Natural killer cell (primary cell): Measurements from ENCODE around the gene M1AP. TPM values are rescaled to one million over a fixed set of nuclear protein-coding genes. Genes with fewer than 3 reads are reported as not detected.

Experiments
- ATAC-seq, 3 donors: fragments of 150-1000 bp in 2 of 3; fragments of 200-7000 bp in 1 of 3; cut with Tn5 transposase; 1 replicate in 1 of 3; 2 replicates in 2 of 3; pipeline ENCODE4 v1.10.0; 2021; ENCODE audit warnings: mild to moderate bottlenecking in 2 of 3, moderate library complexity in 2 of 3
- DNase-seq, 2 donors: peaks; one replicate each; pipeline versions ENCODE4 v3.0.0 to v3.0.0-alpha.2; 2013 to 2021; ENCODE audit warnings: mixed read lengths in 1 of 2
- H3K27ac ChIP-seq: one replicate; pipeline ENCODE4 v1.5.1; 2013; ENCODE audit warnings: mild to moderate bottlenecking, low read length
- H3K27me3 ChIP-seq: one replicate; pipeline ENCODE4 v1.6.1; 2013; ENCODE audit warnings: low read length; ENCODE audit not compliant: control insufficient read depth, insufficient read depth
- H3K36me3 ChIP-seq: one replicate; pipeline ENCODE4 v1.6.1; 2013; ENCODE audit warnings: low read length; ENCODE audit not compliant: control insufficient read depth, insufficient read depth
- H3K4me1 ChIP-seq: one replicate; pipeline ENCODE4 v1.6.1; 2013; ENCODE audit warnings: low read length; ENCODE audit not compliant: control insufficient read depth, insufficient read depth
- H3K4me3 ChIP-seq: one replicate; pipeline ENCODE4 v1.5.1; 2013; ENCODE audit warnings: low read length
- H3K9me3 ChIP-seq: one replicate; pipeline ENCODE4 v1.6.1; 2013; ENCODE audit warnings: low read length; ENCODE audit not compliant: control insufficient read depth, insufficient read depth
- H3K27ac Mint-ChIP-seq, 2 donors: one replicate each; pipeline ENCODE4 v1.8.0; 2022; ENCODE audit warnings: mild to moderate bottlenecking in 2 of 2, mixed read lengths in 2 of 2, moderate library complexity in 1 of 2
- H3K27me3 Mint-ChIP-seq, 2 donors: one replicate each; pipeline ENCODE4 v1.8.0; 2022; ENCODE audit warnings: low read depth in 2 of 2, mixed read lengths in 2 of 2
- H3K36me3 Mint-ChIP-seq: one replicate; pipeline ENCODE4 v1.8.0; 2022; ENCODE audit warnings: mixed read lengths
- H3K4me1 Mint-ChIP-seq, 2 donors: one replicate each; pipeline ENCODE4 v1.8.0; 2022; ENCODE audit warnings: mixed read lengths in 2 of 2
- H3K4me3 Mint-ChIP-seq: one replicate; pipeline ENCODE4 v1.8.0; 2022; ENCODE audit warnings: mild to moderate bottlenecking, moderate library complexity, mixed read lengths
- H3K9me3 Mint-ChIP-seq, 2 donors: one replicate each; pipeline ENCODE4 v1.8.0; 2022; ENCODE audit warnings: mixed read lengths in 2 of 2
- CTCF ChIP-seq: fragments of 200-600 bp; IDR thresholded peaks from one replicate; pipeline ENCODE4 v1.8.0; 2022; ENCODE audit warnings: antibody characterized with exemption
- WGBS: methylation state at CpG from one replicate; pipeline ENCODE4 v1.1.7; 2013; ENCODE audit warnings: missing lambda C conversion rate; ENCODE audit not compliant: insufficient coverage; 5-methylcytosine and 5-hydroxymethylcytosine counted together
- intact Hi-C: fragments of 100-400 bp; cut with micrococcal nuclease; formaldehyde crosslinking; loops from one replicate; pipeline ENCODE4 v1.14.2; 2022
- total RNA-seq, 4 donors: library from RNA; stranded (reverse); fragments of 120-200 nt in 1 of 4; gene quantifications; one replicate each; pipeline versions ENCODE4 v1.2.3 to v1.2.4, GENCODE V29; 2013 to 2022

The M1AP gene
- total RNA-seq, 3 donors from 2014 or later (not counting 1 experiment from before 2014, with no cell fraction given): not detected

- Histone ChIP-seq H3K27ac (no peak overlapping the region), H3K4me1 (no peaks in the 10 kb centered on the region), H3K36me3 (no peaks in the 10 kb centered on the region), H3K4me3 (no peak overlapping the region), H3K9me3 (no peaks in the 10 kb centered on the region), H3K27me3 (no peaks in the 10 kb centered on the region)
- DNase-seq (peak in 1 of 2 donors; percentile 63), ATAC-seq (peak in 2 of 3 donors; percentile 59 to 64)
- Mint-ChIP-seq H3K36me3 (no peaks in the 10 kb centered on the region), H3K27ac (no peak overlapping the region), H3K4me3 (no peak overlapping the region), H3K27me3 (peaks cover 8 to 15% of the 10 kb centered on the region in 2 donors), H3K9me3 (no peaks in the 10 kb centered on the region), H3K4me1 (no peaks in the 10 kb centered on the region)
- peak; percentile 40 for TF ChIP-seq CTCF
- 12% methylated on average over 3 of the region's 4 CpGs for WGBS
- intact Hi-C loops: loop anchor here (1.0 kb wide), 1 partner anchor 186 kb away; no protein-coding TSS in a partner anchor
Measured at GRCh38 chr2:74690571-74690970, 42.4 kb upstream of the M1AP start.

GRCh38 chr2:74689671-74690070 lies 41.5 kb upstream of the M1AP start:
- H3K9me3 Mint-ChIP-seq: no peaks in the 10 kb centered on the region
- Histone ChIP-seq H3K4me1 (no peaks in the 10 kb centered on the region), H3K4me3 (no peak overlapping the region), H3K36me3 (no peaks in the 10 kb centered on the region), H3K27ac (no peak overlapping the region), H3K27me3 (no peaks in the 10 kb centered on the region), H3K9me3 (no peaks in the 10 kb centered on the region)
- H3K4me3 Mint-ChIP-seq: no peak overlapping the region
- DNase-seq (no peak), ATAC-seq (no peak)
- H3K36me3 Mint-ChIP-seq: no peaks in the 10 kb centered on the region
- H3K27ac Mint-ChIP-seq: no peak overlapping the region
- H3K4me1 Mint-ChIP-seq: no peaks in the 10 kb centered on the region
- H3K27me3 Mint-ChIP-seq: peaks cover 8 to 11% of the 10 kb centered on the region in 2 donors
- no peak for TF ChIP-seq CTCF
- 91% methylated on average over 3 of the region's 3 CpGs for WGBS
- intact Hi-C loops: loop anchor here (1.0 kb wide), 1 partner anchor 187 kb away; no protein-coding TSS in a partner anchor

GRCh38 chr2:74688881-74689280 lies 40.8 kb upstream of the M1AP start:
- no peaks in the 10 kb centered on the region for H3K4me1 Mint-ChIP-seq
- no peak overlapping the region for H3K27ac ChIP-seq
- no peaks in the 10 kb centered on the region for H3K4me1 ChIP-seq
- no peaks in the 10 kb centered on the region for H3K36me3 ChIP-seq
- 80% methylated on average over 1 of the region's 1 CpG for WGBS
- DNase-seq (no peak), ATAC-seq (no peak)
- TF ChIP-seq CTCF: no peak
- no peaks in the 10 kb centered on the region for H3K36me3 Mint-ChIP-seq
- H3K9me3 Mint-ChIP-seq: no peaks in the 10 kb centered on the region
- no peak overlapping the region for H3K27ac Mint-ChIP-seq
- H3K27me3 Mint-ChIP-seq: peaks cover 8 to 11% of the 10 kb centered on the region in 2 donors
- no peak overlapping the region for H3K4me3 ChIP-seq
- no peaks in the 10 kb centered on the region for H3K9me3 ChIP-seq
- no peaks in the 10 kb centered on the region for H3K27me3 ChIP-seq
- intact Hi-C loops: no loop called here
- no peak overlapping the region for H3K4me3 Mint-ChIP-seq

GRCh38 chr2:74685408-74685807 lies 37.3 kb upstream of the M1AP start:
- ATAC-seq: no peak
- no peak overlapping the region for H3K27ac ChIP-seq

More at GRCh38 chr2:74685408-74685807, 37.3 kb upstream of the M1AP start:
- H3K27ac Mint-ChIP-seq: no peak overlapping the region
- H3K36me3 Mint-ChIP-seq: no peaks in the 10 kb centered on the region
- Histone ChIP-seq H3K4me1 (no peaks in the 10 kb centered on the region), H3K27me3 (no peaks in the 10 kb centered on the region), H3K4me3 (no peak overlapping the region), H3K9me3 (no peaks in the 10 kb centered on the region), H3K36me3 (no peaks in the 10 kb centered on the region)
- 100% methylated on average over 1 of the region's 3 CpGs for WGBS
- H3K9me3 Mint-ChIP-seq: no peaks in the 10 kb centered on the region
- no peak overlapping the region for H3K4me3 Mint-ChIP-seq
- peaks cover 0 to 4% of the 10 kb centered on the region in 2 donors for H3K27me3 Mint-ChIP-seq
- no peak for TF ChIP-seq CTCF
- no peaks in the 10 kb centered on the region for H3K4me1 Mint-ChIP-seq
- DNase-seq: no peak
- intact Hi-C loops: no loop called here
